HUES48 (cell line): ENCODE data around the gene SLC6A6.
A peak's percentile ranks its signal among the peaks of the same experiment; 100 is the strongest.
"Not testable (repeated sequence)": the region's sequence is repeated elsewhere in the genome, so short reads cannot be mapped to it uniquely, and the experiment has no call there.

ENCODE experiments used
- H3K27ac ChIP-seq: one replicate; pipeline ENCODE4 v1.7.0; 2013; ENCODE audit warnings: low read depth, low read length, inconsistent platforms
- H3K27me3 ChIP-seq: 2 replicates; pipeline ENCODE4 v1.6.1; 2013; ENCODE audit warnings: mild to moderate bottlenecking, low read length; ENCODE audit not compliant: control insufficient read depth, insufficient read depth
- H3K36me3 ChIP-seq: 2 replicates; pipeline ENCODE4 v1.6.1; 2013; ENCODE audit warnings: low read length; ENCODE audit not compliant: control insufficient read depth, insufficient read depth
- H3K4me1 ChIP-seq: 2 replicates; pipeline ENCODE4 v1.6.1; 2013; ENCODE audit warnings: mild to moderate bottlenecking, low read length; ENCODE audit not compliant: control insufficient read depth, insufficient read depth
- H3K4me3 ChIP-seq: 2 replicates; pipeline ENCODE4 v1.5.1; 2013; ENCODE audit warnings: mild to moderate bottlenecking, low read depth, low read length
- H3K9ac ChIP-seq: 2 replicates; pipeline ENCODE4 v1.6.1; 2013; ENCODE audit warnings: mild to moderate bottlenecking, low read depth, low read length, moderate library complexity
- H3K9me3 ChIP-seq: 2 replicates; pipeline ENCODE4 v1.6.1; 2013; ENCODE audit warnings: low read length; ENCODE audit not compliant: control insufficient read depth, insufficient read depth

Gene SLC6A6

GRCh38 chr3:14430053-14430452 lies 27.6 kb downstream of the SLC6A6 start:
- Histone ChIP-seq H3K36me3 (0 out of 2 replicates have a peak, but pooled peaks cover 4% of the 10 kb centered on the region), H3K27ac (no peak overlapping the region), H3K9me3 (no peaks in the 10 kb centered on the region), H3K4me1 (peaks cover 25% of the 10 kb centered on the region), H3K4me3 (no peak overlapping the region), H3K27me3 (no peaks in the 10 kb centered on the region), H3K9ac (no peak overlapping the region)

GRCh38 chr3:14430706-14431451 lies 28.5 kb downstream of the SLC6A6 start:
- peaks cover 18% of the 10 kb centered on the region for H3K4me1 ChIP-seq
- peak overlapping the region; percentile 78 for H3K27ac ChIP-seq
- H3K36me3 ChIP-seq = 0 out of 2 replicates have a peak, but pooled peaks cover 4% of the 10 kb centered on the region
- H3K4me3 ChIP-seq = no peak overlapping the region
- no peak overlapping the region for H3K9ac ChIP-seq
- no peaks in the 10 kb centered on the region for H3K27me3 ChIP-seq
- H3K9me3 ChIP-seq = no peaks in the 10 kb centered on the region

DNA sequence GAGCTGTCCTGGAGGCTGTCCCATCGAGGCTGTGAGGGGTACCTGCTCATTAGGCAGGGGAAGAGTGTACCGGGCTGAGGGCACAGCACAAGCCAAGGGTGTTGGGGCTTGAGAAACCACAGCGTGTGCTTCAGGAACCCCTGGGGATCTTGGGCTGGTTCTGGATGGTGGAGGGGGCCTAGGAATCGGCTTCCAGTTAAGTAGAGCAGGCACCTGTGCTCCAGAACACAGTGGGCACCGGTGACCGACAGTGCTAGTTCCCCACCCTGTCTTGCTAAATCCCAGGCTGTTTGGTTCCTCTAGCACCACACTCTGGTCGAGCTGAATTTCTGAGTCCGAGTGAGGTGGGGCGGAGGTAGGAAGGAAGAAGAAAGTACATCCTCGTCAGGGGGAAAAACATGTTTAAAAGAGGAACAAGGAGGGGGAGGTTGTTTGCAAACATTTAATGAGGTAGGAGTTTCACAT lies 29.1 kb downstream of the SLC6A6 start:
- H3K27me3 ChIP-seq = no peaks in the 10 kb centered on the region
- no peak overlapping the region for H3K9ac ChIP-seq
- H3K4me3 ChIP-seq = no peak overlapping the region
- peak overlapping the region; percentile 78 for H3K27ac ChIP-seq
- no peaks in the 10 kb centered on the region for H3K9me3 ChIP-seq
- H3K4me1 ChIP-seq = peaks cover 12% of the 10 kb centered on the region
- H3K36me3 ChIP-seq = 0 out of 2 replicates have a peak, but pooled peaks cover 4% of the 10 kb centered on the region

DNA sequence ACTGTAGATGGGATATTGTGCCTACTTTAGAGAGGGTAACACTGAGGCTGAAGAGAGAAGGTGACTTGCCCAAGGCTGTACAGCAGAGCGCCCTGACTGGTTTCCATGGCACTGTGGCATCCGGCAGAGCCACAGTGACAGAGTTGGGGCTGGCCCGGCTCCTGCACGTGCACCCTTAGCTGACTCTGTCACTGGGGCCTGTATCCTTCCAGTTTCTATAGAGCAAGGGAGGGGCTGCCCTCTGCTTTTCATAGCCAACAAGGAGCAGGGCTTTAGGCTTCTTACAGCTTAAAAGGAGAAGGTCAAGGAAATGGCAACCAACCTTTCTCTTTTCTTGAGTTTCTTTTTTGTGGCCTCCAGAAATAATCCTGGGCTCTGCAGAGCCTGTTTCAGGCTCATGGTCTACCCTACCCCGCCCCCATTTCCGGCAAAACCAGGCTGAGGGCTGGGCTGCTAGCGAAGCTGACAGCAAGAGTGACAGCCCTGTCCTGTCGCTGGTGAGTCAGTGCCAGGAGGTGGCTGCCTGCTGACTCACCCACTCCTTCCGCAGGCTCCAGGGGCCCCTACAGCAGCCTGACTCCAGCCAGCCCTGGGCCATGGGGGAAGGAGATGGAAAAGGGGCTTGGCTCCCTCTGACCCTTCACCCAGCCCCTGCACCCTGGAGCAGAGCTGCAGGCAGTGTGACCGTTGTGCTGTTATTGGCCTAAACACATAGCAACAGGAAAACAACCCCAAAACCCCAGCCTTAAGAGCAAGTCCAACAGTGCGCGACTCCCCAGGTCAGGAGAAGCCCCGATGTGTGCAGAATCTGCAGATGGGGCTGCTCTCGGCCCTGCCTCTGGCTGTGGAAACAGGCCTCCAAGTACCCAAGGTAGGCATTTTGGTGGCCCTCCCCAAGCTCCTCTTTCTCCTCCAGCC lies 29.8 kb downstream of the SLC6A6 start:
- Histone ChIP-seq H3K27me3 (no peaks in the 10 kb centered on the region), H3K4me3 (no peak overlapping the region), H3K4me1 (peaks cover 11% of the 10 kb centered on the region; the same call in 1 of the 2 replicates), H3K36me3 (0 out of 2 replicates have a peak, but pooled peaks cover 4% of the 10 kb centered on the region), H3K9ac (no peak overlapping the region), H3K9me3 (no peaks in the 10 kb centered on the region), H3K27ac (peak overlapping the region; percentile 78)

DNA sequence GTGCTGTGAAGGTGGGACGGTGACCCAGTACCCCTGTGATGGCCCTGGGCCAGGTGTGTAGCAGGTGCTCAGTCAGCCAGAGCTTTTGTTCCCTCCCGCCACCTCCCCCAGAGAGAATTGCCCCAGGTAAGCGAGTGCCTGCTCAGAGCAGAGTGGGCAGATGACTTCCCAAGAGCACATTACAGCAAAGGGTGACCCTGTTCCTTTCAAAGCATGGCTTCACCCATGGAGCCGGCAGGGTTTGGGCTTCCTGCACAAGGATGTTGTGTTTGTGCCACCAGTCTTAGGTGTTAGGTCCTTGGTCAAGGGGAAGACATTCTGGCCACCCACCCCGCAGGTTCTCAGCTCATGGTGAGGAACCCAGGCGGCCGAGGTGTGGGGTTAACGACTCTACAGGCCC lies 30.7 kb downstream of the SLC6A6 start:
- no peak overlapping the region for H3K4me3 ChIP-seq
- H3K27ac ChIP-seq = no peak overlapping the region
- H3K9me3 ChIP-seq = no peaks in the 10 kb centered on the region
- H3K9ac ChIP-seq = no peak overlapping the region
- peaks cover 11% of the 10 kb centered on the region; the same call in 1 of the 2 replicates for H3K4me1 ChIP-seq
- no peaks in the 10 kb centered on the region for H3K36me3 ChIP-seq
- H3K27me3 ChIP-seq = no peaks in the 10 kb centered on the region

DNA sequence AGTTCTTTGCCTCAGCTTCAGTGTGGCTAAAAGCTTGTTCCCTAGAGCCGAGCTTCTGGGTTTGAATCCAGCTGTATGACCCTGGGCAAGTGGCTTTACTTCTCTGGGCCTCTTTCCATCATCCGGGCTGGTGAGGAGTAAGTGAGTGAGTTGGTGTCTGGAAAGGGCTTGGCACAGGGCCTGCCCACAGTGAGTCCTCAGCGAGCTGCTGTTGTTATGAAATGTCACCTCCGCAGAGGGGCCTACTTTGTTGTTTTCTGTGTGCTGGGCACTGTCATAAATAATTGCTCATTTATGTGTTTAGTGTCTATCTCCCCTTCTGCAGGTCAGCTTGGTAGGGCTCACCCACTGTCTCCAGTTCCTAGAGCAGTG lies 31.7 kb downstream of the SLC6A6 start:
- Histone ChIP-seq H3K27ac (no peak overlapping the region), H3K27me3 (no peaks in the 10 kb centered on the region), H3K4me1 (peaks cover 11% of the 10 kb centered on the region; the same call in 1 of the 2 replicates), H3K36me3 (no peaks in the 10 kb centered on the region), H3K9ac (no peak overlapping the region), H3K9me3 (no peaks in the 10 kb centered on the region), H3K4me3 (no peak overlapping the region)

GRCh38 chr3:14434498-14435151 lies 32.2 kb downstream of the SLC6A6 start:
- peaks cover 12% of the 10 kb centered on the region; the same call in 1 of the 2 replicates for H3K4me1 ChIP-seq
- no peak overlapping the region for H3K27ac ChIP-seq
- no peak overlapping the region for H3K9ac ChIP-seq

DNA sequence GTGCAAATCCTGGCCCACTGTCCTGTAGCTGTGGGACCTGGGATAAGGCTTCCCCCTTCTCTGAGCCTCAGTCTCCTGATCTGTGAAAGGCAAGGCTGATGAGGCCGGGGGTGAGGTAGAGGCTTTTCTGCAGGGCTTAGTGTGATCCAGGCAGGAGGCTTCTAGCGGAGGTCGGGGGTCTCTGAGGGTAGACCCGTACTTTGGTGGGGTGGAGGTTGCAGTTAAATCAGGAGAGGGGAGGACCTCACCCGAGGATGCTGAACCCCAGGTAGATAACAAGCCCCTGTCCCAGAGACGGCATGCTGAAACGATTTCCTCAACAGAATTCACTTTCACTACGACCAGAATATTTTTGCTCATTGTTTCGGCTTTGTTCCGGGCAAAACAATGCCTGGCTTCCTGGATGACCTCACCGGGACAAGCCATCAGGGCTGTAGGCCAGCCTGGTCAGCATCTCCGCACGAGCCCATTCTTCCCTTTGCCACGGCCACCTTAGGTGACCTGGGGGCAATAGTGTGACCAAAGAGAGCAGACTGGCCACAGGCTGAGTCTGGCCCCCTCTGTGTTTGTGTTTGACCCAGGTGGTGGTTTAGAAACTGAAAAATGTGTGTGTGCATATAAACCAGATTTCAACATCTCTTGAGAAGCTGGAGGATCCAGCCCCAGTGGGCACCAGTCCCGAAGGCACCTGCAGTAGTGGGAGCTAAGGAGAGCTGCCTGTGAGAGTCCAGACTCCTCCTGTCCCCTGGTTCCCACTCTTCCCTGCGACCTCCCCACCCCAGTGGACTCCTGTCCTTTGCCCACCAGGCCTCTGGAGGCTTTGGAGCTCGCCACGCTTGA lies 33.0 kb downstream of the SLC6A6 start:
- H3K27ac ChIP-seq = no peak overlapping the region

More at GRCh38 chr3:14434498-14435151, 32.2 kb downstream of the SLC6A6 start:
- H3K9me3 ChIP-seq = no peaks in the 10 kb centered on the region
- H3K4me3 ChIP-seq = no peak overlapping the region
- no peaks in the 10 kb centered on the region for H3K36me3 ChIP-seq
- no peaks in the 10 kb centered on the region for H3K27me3 ChIP-seq

DNA sequence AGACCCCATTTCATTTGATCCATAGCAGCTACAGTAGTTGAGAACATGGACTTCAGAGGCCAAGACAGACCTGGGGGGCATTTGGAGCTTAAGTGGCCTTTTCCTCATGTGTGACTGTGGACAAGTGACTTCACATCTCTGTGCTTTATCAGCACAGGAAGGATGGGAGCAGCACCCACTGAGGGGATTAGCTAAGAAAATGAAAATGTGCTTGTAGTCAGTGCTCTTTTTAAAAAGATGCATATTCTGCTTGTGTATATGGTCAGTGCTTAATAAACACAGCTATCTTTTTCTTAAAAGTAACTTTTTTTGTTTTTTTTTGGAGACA lies 34.5 kb downstream of the SLC6A6 start:
- Histone ChIP-seq H3K4me3 (no peak overlapping the region), H3K9ac (no peak overlapping the region), H3K4me1 (peaks cover 13% of the 10 kb centered on the region), H3K27ac (no peak overlapping the region), H3K9me3 (no peaks in the 10 kb centered on the region), H3K36me3 (no peaks in the 10 kb centered on the region), H3K27me3 (no peaks in the 10 kb centered on the region)

More for the DNA sequence above, 33.0 kb downstream of the SLC6A6 start:
- H3K9ac ChIP-seq = no peak overlapping the region
- no peak overlapping the region for H3K4me3 ChIP-seq
- no peaks in the 10 kb centered on the region for H3K36me3 ChIP-seq
- no peaks in the 10 kb centered on the region for H3K9me3 ChIP-seq
- peaks cover 17% of the 10 kb centered on the region for H3K4me1 ChIP-seq
- no peaks in the 10 kb centered on the region for H3K27me3 ChIP-seq

DNA sequence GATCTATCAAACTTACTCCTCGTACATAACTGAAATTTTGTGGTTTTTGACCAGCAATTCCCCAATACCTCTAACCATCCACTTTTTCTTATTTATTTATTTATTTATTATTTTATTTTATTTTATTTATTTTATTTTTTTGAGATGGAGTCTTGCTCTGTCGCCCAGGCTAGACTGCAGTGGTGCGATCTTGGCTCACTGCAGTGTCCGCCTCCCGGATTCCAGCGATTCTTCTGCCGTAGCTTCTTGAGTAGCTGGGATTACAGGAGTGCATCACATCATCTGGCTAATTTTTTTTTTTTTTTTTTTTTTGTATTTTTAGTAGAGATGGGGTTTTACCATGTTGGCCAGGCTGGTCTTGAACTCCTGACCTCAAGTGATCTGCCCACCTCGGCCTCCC lies 35.3 kb downstream of the SLC6A6 start:
- H3K4me1 ChIP-seq = not testable (repeated sequence)

More for the DNA sequence above, 35.3 kb downstream of the SLC6A6 start:
- not testable (repeated sequence) for H3K9me3 ChIP-seq, H3K27me3 ChIP-seq, H3K4me3 ChIP-seq, H3K27ac ChIP-seq, H3K9ac ChIP-seq, H3K36me3 ChIP-seq
